ENCODE results near the gene TUBA1C. TPM values are rescaled to one million over a fixed set of nuclear protein-coding genes. Genes with fewer than 3 reads are reported as not detected.

TUBA1C gene
- total RNA-seq, 1 experiment from 2014 or later: 660 TPM

DNA sequence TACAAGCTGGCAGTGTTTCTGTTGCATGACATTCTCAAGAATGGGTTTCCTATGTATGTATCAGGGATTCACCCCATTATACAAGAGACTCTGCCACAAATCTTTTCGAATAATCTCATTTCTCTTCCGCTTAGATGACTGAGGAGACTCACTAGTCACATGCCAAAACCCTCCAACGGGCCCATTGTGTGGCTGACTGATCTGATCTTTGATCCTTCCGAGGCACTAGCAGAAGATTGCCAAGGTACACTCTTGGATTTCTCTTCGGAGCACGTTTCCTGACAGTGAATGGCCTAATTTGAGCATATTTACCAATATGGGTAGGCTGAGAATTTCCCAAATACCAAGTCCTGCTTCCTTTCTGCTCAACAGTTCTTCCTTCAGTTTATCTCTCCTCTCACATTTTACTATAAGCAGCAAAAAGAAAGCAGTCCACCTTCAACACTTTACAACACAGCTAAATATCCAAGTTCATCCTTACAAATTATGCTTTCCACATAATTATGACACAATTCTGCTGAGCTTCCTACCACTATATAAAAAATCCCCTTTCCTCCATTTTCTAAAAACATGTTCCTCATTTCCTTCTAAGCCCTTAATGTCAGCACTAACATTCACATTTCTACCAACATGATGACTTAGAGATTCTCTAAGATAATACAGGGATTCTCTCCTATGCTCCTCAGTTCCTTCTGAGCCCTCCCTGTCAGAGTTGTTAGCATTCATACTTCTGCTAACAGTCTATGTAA is 41.1 kb downstream of the TUBA1C start:
- no peak overlapping the region for H3K4me3 Mint-ChIP-seq
- H2AK5ac ChIP-seq (ENCODE audit: insufficient read length, low read length): no peak overlapping the region
- no peak overlapping the region for H2BK15ac ChIP-seq (ENCODE audit: low read depth, low read length)
- H3K18ac ChIP-seq (ENCODE audit: insufficient read length, low read depth, low read length): no peak overlapping the region
- H3K4me1 Mint-ChIP-seq: no peaks in the 10 kb centered on the region
- H4K91ac ChIP-seq (ENCODE audit: insufficient read length, low read depth, low read length): no peak overlapping the region
- H3K4me2 ChIP-seq (ENCODE audit: insufficient read depth, insufficient read length, low read length): no peak overlapping the region
- no peak overlapping the region for H3K4ac ChIP-seq (ENCODE audit: low read depth, low read length)
- no peak for DNase-seq
- H2BK5ac ChIP-seq (ENCODE audit: insufficient read length, low read length): no peak overlapping the region
- H4K20me1 ChIP-seq (ENCODE audit: control insufficient read depth, insufficient read depth, insufficient read length): no peaks in the 10 kb centered on the region
- H2BK12ac ChIP-seq (ENCODE audit: insufficient read length, low read depth, low read length): no peak overlapping the region
- no peak overlapping the region for H4K8ac ChIP-seq (replicated peaks; ENCODE audit: insufficient read length, low read depth, low read length)
- WGBS (ENCODE audit: extremely low coverage, insufficient read length, low lambda C conversion rate): no CpG with 5 or more reads among the region's 6 CpGs
- no peaks in the 10 kb centered on the region for H3K9me3 Mint-ChIP-seq
- no peak overlapping the region for H2AFZ ChIP-seq (ENCODE audit: low read length)
- H3K9me3 ChIP-seq (ENCODE audit: control insufficient read depth, low read depth, low read length): no peaks in the 10 kb centered on the region
- 0 out of 2 replicates have a peak, but pooled peaks cover 3% of the 10 kb centered on the region for H3K27me3 ChIP-seq (ENCODE audit: insufficient read depth, low read length)
- H3K56ac ChIP-seq (ENCODE audit: insufficient read length, low read depth, low read length): no peak overlapping the region
- no peak overlapping the region for H4K5ac ChIP-seq (ENCODE audit: insufficient read length, low read depth, low read length)
- H2BK120ac ChIP-seq (ENCODE audit: low read depth, low read length, poor library complexity, severe bottlenecking): no peak overlapping the region
- TF ChIP-seq, protein P1, sequence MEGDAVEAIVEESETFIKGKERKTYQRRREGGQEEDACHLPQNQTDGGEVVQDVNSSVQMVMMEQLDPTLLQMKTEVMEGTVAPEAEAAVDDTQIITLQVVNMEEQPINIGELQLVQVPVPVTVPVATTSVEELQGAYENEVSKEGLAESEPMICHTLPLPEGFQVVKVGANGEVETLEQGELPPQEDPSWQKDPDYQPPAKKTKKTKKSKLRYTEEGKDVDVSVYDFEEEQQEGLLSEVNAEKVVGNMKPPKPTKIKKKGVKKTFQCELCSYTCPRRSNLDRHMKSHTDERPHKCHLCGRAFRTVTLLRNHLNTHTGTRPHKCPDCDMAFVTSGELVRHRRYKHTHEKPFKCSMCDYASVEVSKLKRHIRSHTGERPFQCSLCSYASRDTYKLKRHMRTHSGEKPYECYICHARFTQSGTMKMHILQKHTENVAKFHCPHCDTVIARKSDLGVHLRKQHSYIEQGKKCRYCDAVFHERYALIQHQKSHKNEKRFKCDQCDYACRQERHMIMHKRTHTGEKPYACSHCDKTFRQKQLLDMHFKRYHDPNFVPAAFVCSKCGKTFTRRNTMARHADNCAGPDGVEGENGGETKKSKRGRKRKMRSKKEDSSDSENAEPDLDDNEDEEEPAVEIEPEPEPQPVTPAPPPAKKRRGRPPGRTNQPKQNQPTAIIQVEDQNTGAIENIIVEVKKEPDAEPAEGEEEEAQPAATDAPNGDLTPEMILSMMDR (conservative IDR thresholded peaks at IDR 0.05): no peak
- no peaks in the 10 kb centered on the region for H3K79me1 ChIP-seq (ENCODE audit: insufficient read depth, low read depth, low read length, poor library complexity, severe bottlenecking)
- H3K4me1 ChIP-seq (ENCODE audit: insufficient read depth, low read length): no peaks in the 10 kb centered on the region
- no peak overlapping the region for H3K14ac ChIP-seq (ENCODE audit: insufficient read depth, low read length)
- H3K27ac ChIP-seq (ENCODE audit: insufficient read length, low read depth, low read length): no peak overlapping the region
- H3K23me2 ChIP-seq (ENCODE audit: insufficient read length, low read depth, low read length, poor library complexity, severe bottlenecking): no peaks in the 10 kb centered on the region
- H3K9ac ChIP-seq (ENCODE audit: extremely low read depth, insufficient read length, low read length): no peak overlapping the region
- H2BK20ac ChIP-seq (ENCODE audit: low read depth, low read length, poor library complexity, severe bottlenecking): no peak overlapping the region
- H3K27ac Mint-ChIP-seq: no peak overlapping the region
- H3K27me3 Mint-ChIP-seq (ENCODE audit: low read depth): peaks cover 48% of the 10 kb centered on the region
- no peaks in the 10 kb centered on the region; a peak in 1 of 7 replicates for H3K36me3 Mint-ChIP-seq (ENCODE audit: insufficient read depth in 1 of 3, low read depth in 3 of 3)
- no peak overlapping the region for H3K23ac ChIP-seq (ENCODE audit: insufficient read length, low read depth, low read length)
- no peak overlapping the region for H3T11ph ChIP-seq (ENCODE audit: low read length)
- no peaks in the 10 kb centered on the region for H3K79me2 ChIP-seq (ENCODE audit: insufficient read depth, low read length)

Measured in H9 (cell line).